ENCODE results near the gene C14orf132. TPM values are rescaled to one million over a fixed set of nuclear protein-coding genes. Genes with fewer than 3 reads are reported as not detected.

The C14orf132 gene
- total and polyA plus RNA-seq, 2 donors, result 1.7 to 4.3 TPM

- Histone ChIP-seq H3K36me3 (ENCODE audit: control insufficient read depth in 2 of 2, insufficient read depth in 2 of 2, low read length in 1 of 2) (no peaks in the 10 kb centered on the region), H3K9me3 (ENCODE audit: control insufficient read depth in 2 of 2, insufficient read depth in 1 of 2, low read length in 1 of 2) (no peaks in the 10 kb centered on the region), H3K4me1 (ENCODE audit: control insufficient read depth in 2 of 2, insufficient read depth in 2 of 2, low read length in 2 of 2) (peaks cover 9 to 14% of the 10 kb centered on the region in 2 donors), H3K4me3 (ENCODE audit: low read length in 2 of 2) (no peak overlapping the region), H3K27ac (ENCODE audit: low read depth in 1 of 2, low read length in 1 of 2) (peak overlapping the region; percentile 43 to 74), H3K27me3 (ENCODE audit: control insufficient read depth in 2 of 2, insufficient read depth in 1 of 2, low read length in 1 of 2) (no peaks in the 10 kb centered on the region)
- 13% methylated on average over 7 of the region's 7 CpGs for WGBS
- DNase-seq (ENCODE audit: low read depth in 6 of 9, low spot score in 9 of 9), result peak in 6 of 9 donors; percentile 1 to 57 (median 18)
Measured at GRCh38 chr14:96126339-96126782, 87.2 kb downstream of the C14orf132 start.

- 88% methylated on average over 5 of the region's 5 CpGs for WGBS
- no peak for DNase-seq (ENCODE audit: low read depth in 6 of 9, low spot score in 9 of 9)
- no peaks in the 10 kb centered on the region for H3K36me3 ChIP-seq (ENCODE audit: control insufficient read depth in 2 of 2, insufficient read depth in 2 of 2, low read length in 1 of 2)
- no peak overlapping the region for H3K4me3 ChIP-seq (ENCODE audit: low read length in 2 of 2)
- no peaks in the 10 kb centered on the region for H3K9me3 ChIP-seq (ENCODE audit: control insufficient read depth in 2 of 2, insufficient read depth in 1 of 2, low read length in 1 of 2)
- H3K4me1 ChIP-seq (ENCODE audit: control insufficient read depth in 2 of 2, insufficient read depth in 2 of 2, low read length in 2 of 2), result peaks cover 9 to 14% of the 10 kb centered on the region in 2 donors
- peak overlapping the region; percentile 43 to 74 for H3K27ac ChIP-seq (ENCODE audit: low read depth in 1 of 2, low read length in 1 of 2)
- no peaks in the 10 kb centered on the region for H3K27me3 ChIP-seq (ENCODE audit: control insufficient read depth in 2 of 2, insufficient read depth in 1 of 2, low read length in 1 of 2)
Measured at GRCh38 chr14:96126783-96127271, 87.7 kb downstream of the C14orf132 start.

- Histone ChIP-seq H3K4me1 (ENCODE audit: control insufficient read depth in 2 of 2, insufficient read depth in 2 of 2, low read length in 2 of 2) (peaks cover 9 to 14% of the 10 kb centered on the region in 2 donors), H3K27me3 (ENCODE audit: control insufficient read depth in 2 of 2, insufficient read depth in 1 of 2, low read length in 1 of 2) (no peaks in the 10 kb centered on the region), H3K27ac (ENCODE audit: low read depth in 1 of 2, low read length in 1 of 2) (no peak overlapping the region), H3K9me3 (ENCODE audit: control insufficient read depth in 2 of 2, insufficient read depth in 1 of 2, low read length in 1 of 2) (no peaks in the 10 kb centered on the region), H3K4me3 (ENCODE audit: low read length in 2 of 2) (no peak overlapping the region), H3K36me3 (ENCODE audit: control insufficient read depth in 2 of 2, insufficient read depth in 2 of 2, low read length in 1 of 2) (no peaks in the 10 kb centered on the region)
- WGBS, result 94% methylated on average over 7 of the region's 7 CpGs
- no peak for DNase-seq (ENCODE audit: low read depth in 6 of 9, low spot score in 9 of 9)
Measured at GRCh38 chr14:96129128-96129736, 90.1 kb downstream of the C14orf132 start.

GRCh38 chr14:96130391-96130790 lies 91.2 kb downstream of the C14orf132 start:
- Histone ChIP-seq H3K27me3 (ENCODE audit: control insufficient read depth in 2 of 2, insufficient read depth in 1 of 2, low read length in 1 of 2) (no peaks in the 10 kb centered on the region), H3K27ac (ENCODE audit: low read depth in 1 of 2, low read length in 1 of 2) (no peak overlapping the region)

GRCh38 chr14:96130854-96131253 lies 91.7 kb downstream of the C14orf132 start:
- Histone ChIP-seq H3K27me3 (ENCODE audit: control insufficient read depth in 2 of 2, insufficient read depth in 1 of 2, low read length in 1 of 2) (no peaks in the 10 kb centered on the region), H3K9me3 (ENCODE audit: control insufficient read depth in 2 of 2, insufficient read depth in 1 of 2, low read length in 1 of 2) (no peaks in the 10 kb centered on the region), H3K4me1 (ENCODE audit: control insufficient read depth in 2 of 2, insufficient read depth in 2 of 2, low read length in 2 of 2) (peaks cover 9 to 14% of the 10 kb centered on the region in 2 donors), H3K36me3 (ENCODE audit: control insufficient read depth in 2 of 2, insufficient read depth in 2 of 2, low read length in 1 of 2) (no peaks in the 10 kb centered on the region), H3K4me3 (ENCODE audit: low read length in 2 of 2) (no peak overlapping the region), H3K27ac (ENCODE audit: low read depth in 1 of 2, low read length in 1 of 2) (no peak overlapping the region)
- WGBS, result 59% methylated on average over 2 of the region's 2 CpGs
- no peak for DNase-seq (ENCODE audit: low read depth in 6 of 9, low spot score in 9 of 9)

More at GRCh38 chr14:96130391-96130790, 91.2 kb downstream of the C14orf132 start:
- WGBS, result 95% methylated on average over 6 of the region's 6 CpGs
- Histone ChIP-seq H3K36me3 (ENCODE audit: control insufficient read depth in 2 of 2, insufficient read depth in 2 of 2, low read length in 1 of 2) (no peaks in the 10 kb centered on the region), H3K4me1 (ENCODE audit: control insufficient read depth in 2 of 2, insufficient read depth in 2 of 2, low read length in 2 of 2) (peaks cover 9 to 14% of the 10 kb centered on the region in 2 donors), H3K9me3 (ENCODE audit: control insufficient read depth in 2 of 2, insufficient read depth in 1 of 2, low read length in 1 of 2) (no peaks in the 10 kb centered on the region), H3K4me3 (ENCODE audit: low read length in 2 of 2) (no peak overlapping the region)
- no peak for DNase-seq (ENCODE audit: low read depth in 6 of 9, low spot score in 9 of 9)

GRCh38 chr14:96131836-96132235 lies 92.7 kb downstream of the C14orf132 start:
- no peaks in the 10 kb centered on the region for H3K9me3 ChIP-seq (ENCODE audit: control insufficient read depth in 2 of 2, insufficient read depth in 1 of 2, low read length in 1 of 2)
- WGBS, result 82% methylated on average over 4 of the region's 4 CpGs

GRCh38 chr14:96134508-96134907 lies 95.3 kb downstream of the C14orf132 start:
- Histone ChIP-seq H3K36me3 (ENCODE audit: control insufficient read depth in 2 of 2, insufficient read depth in 2 of 2, low read length in 1 of 2) (no peaks in the 10 kb centered on the region), H3K27ac (ENCODE audit: low read depth in 1 of 2, low read length in 1 of 2) (no peak overlapping the region), H3K4me3 (ENCODE audit: low read length in 2 of 2) (no peak overlapping the region), H3K27me3 (ENCODE audit: control insufficient read depth in 2 of 2, insufficient read depth in 1 of 2, low read length in 1 of 2) (no peaks in the 10 kb centered on the region), H3K9me3 (ENCODE audit: control insufficient read depth in 2 of 2, insufficient read depth in 1 of 2, low read length in 1 of 2) (no peaks in the 10 kb centered on the region), H3K4me1 (ENCODE audit: control insufficient read depth in 2 of 2, insufficient read depth in 2 of 2, low read length in 2 of 2) (no peaks in the 10 kb centered on the region)
- WGBS, result 95% methylated on average over 6 of the region's 6 CpGs
- no peak for DNase-seq (ENCODE audit: low read depth in 6 of 9, low spot score in 9 of 9)

More at GRCh38 chr14:96131836-96132235, 92.7 kb downstream of the C14orf132 start:
- Histone ChIP-seq H3K4me1 (ENCODE audit: control insufficient read depth in 2 of 2, insufficient read depth in 2 of 2, low read length in 2 of 2) (peaks cover 1 to 5% of the 10 kb centered on the region in 2 donors), H3K27me3 (ENCODE audit: control insufficient read depth in 2 of 2, insufficient read depth in 1 of 2, low read length in 1 of 2) (no peaks in the 10 kb centered on the region), H3K36me3 (ENCODE audit: control insufficient read depth in 2 of 2, insufficient read depth in 2 of 2, low read length in 1 of 2) (no peaks in the 10 kb centered on the region), H3K4me3 (ENCODE audit: low read length in 2 of 2) (no peak overlapping the region), H3K27ac (ENCODE audit: low read depth in 1 of 2, low read length in 1 of 2) (no peak overlapping the region)
- DNase-seq (ENCODE audit: low read depth in 6 of 9, low spot score in 9 of 9), result no peak

GRCh38 chr14:96135285-96135684 lies 96.1 kb downstream of the C14orf132 start:
- H3K4me1 ChIP-seq (ENCODE audit: control insufficient read depth in 2 of 2, insufficient read depth in 2 of 2, low read length in 2 of 2), result no peaks in the 10 kb centered on the region
- no peak overlapping the region for H3K4me3 ChIP-seq (ENCODE audit: low read length in 2 of 2)
- H3K36me3 ChIP-seq (ENCODE audit: control insufficient read depth in 2 of 2, insufficient read depth in 2 of 2, low read length in 1 of 2), result no peaks in the 10 kb centered on the region
- no peaks in the 10 kb centered on the region for H3K27me3 ChIP-seq (ENCODE audit: control insufficient read depth in 2 of 2, insufficient read depth in 1 of 2, low read length in 1 of 2)
- DNase-seq (ENCODE audit: low read depth in 6 of 9, low spot score in 9 of 9), result no peak
- 50% methylated on average over 8 of the region's 8 CpGs for WGBS
- no peaks in the 10 kb centered on the region for H3K9me3 ChIP-seq (ENCODE audit: control insufficient read depth in 2 of 2, insufficient read depth in 1 of 2, low read length in 1 of 2)
- H3K27ac ChIP-seq (ENCODE audit: low read depth in 1 of 2, low read length in 1 of 2), result no peak overlapping the region

GRCh38 chr14:96136371-96137005 lies 97.3 kb downstream of the C14orf132 start:
- DNase-seq (ENCODE audit: low read depth in 6 of 9, low spot score in 9 of 9), result no peak
- Histone ChIP-seq H3K4me1 (ENCODE audit: control insufficient read depth in 2 of 2, insufficient read depth in 2 of 2, low read length in 2 of 2) (no peaks in the 10 kb centered on the region), H3K27me3 (ENCODE audit: control insufficient read depth in 2 of 2, insufficient read depth in 1 of 2, low read length in 1 of 2) (no peaks in the 10 kb centered on the region), H3K9me3 (ENCODE audit: control insufficient read depth in 2 of 2, insufficient read depth in 1 of 2, low read length in 1 of 2) (no peaks in the 10 kb centered on the region), H3K36me3 (ENCODE audit: control insufficient read depth in 2 of 2, insufficient read depth in 2 of 2, low read length in 1 of 2) (no peaks in the 10 kb centered on the region), H3K4me3 (ENCODE audit: low read length in 2 of 2) (no peak overlapping the region), H3K27ac (ENCODE audit: low read depth in 1 of 2, low read length in 1 of 2) (no peak overlapping the region)
- 67% methylated on average over 4 of the region's 4 CpGs for WGBS

Data from thymus (tissue), 11 donors.